Astrocyte (in vitro differentiated cells and primary cell): ENCODE measurements around the gene TM9SF4. TPM values are rescaled to one million over a fixed set of nuclear protein-coding genes. Genes with fewer than 3 reads are reported as not detected.

Source experiments
- DNase-seq: peaks from one replicate; pipeline ENCODE4 v3.0.0-alpha.2; 2010; ENCODE audit warnings: low read depth
- FAIRE-seq: peaks from 2 replicates; lab custom pipeline; 2011; peaks lifted over from hg19 to GRCh38; lab: Jason Lieb, UNC
- H2AFZ ChIP-seq: 2 replicates; pipeline ENCODE4 v1.6.0; 2012; ENCODE audit warnings: low read depth, low read length, inconsistent platforms
- H3K27ac ChIP-seq: 2 replicates; pipeline ENCODE4 v1.5.1; 2011; ENCODE audit warnings: low read depth, low read length, inconsistent platforms
- H3K27me3 ChIP-seq: 2 replicates; pipeline ENCODE4 v1.6.0; 2011; ENCODE audit warnings: low read length, inconsistent platforms; ENCODE audit not compliant: insufficient read depth
- H3K36me3 ChIP-seq: 2 replicates; pipeline ENCODE4 v1.5.1; 2011; ENCODE audit warnings: low read length, inconsistent platforms; ENCODE audit not compliant: insufficient read depth
- H3K4me1 ChIP-seq: 2 replicates; pipeline ENCODE4 v1.5.1; 2011; ENCODE audit warnings: low read length, inconsistent platforms; ENCODE audit not compliant: insufficient read depth
- H3K4me2 ChIP-seq: 2 replicates; pipeline ENCODE4 v1.6.0; 2012; ENCODE audit warnings: low read length, inconsistent platforms
- H3K4me3 ChIP-seq: 2 replicates; pipeline ENCODE4 v1.5.1; 2011; ENCODE audit warnings: low read depth, mild to moderate bottlenecking, low read length, inconsistent platforms; ENCODE audit not compliant: insufficient read depth
- H3K79me2 ChIP-seq: 2 replicates; pipeline ENCODE4 v1.6.0; 2012; ENCODE audit warnings: mild to moderate bottlenecking, low read length, inconsistent platforms; ENCODE audit not compliant: insufficient read depth
- H3K9ac ChIP-seq: 2 replicates; pipeline ENCODE4 v1.6.0; 2012; ENCODE audit warnings: mild to moderate bottlenecking, low read length, inconsistent platforms
- H3K9me3 ChIP-seq: 2 replicates; pipeline ENCODE4 v1.5.1; 2012; ENCODE audit warnings: low read depth, mild to moderate bottlenecking, low read length, inconsistent platforms; ENCODE audit not compliant: insufficient read depth
- H4K20me1 ChIP-seq: 2 replicates; pipeline ENCODE4 v1.6.0; 2012; ENCODE audit warnings: low read length, inconsistent platforms; ENCODE audit not compliant: insufficient read depth
- H3K27ac Mint-ChIP-seq: one replicate; pipeline ENCODE4 v1.8.0; 2021; ENCODE audit warnings: mild to moderate bottlenecking, mixed read lengths; ENCODE audit not compliant: unreplicated experiment
- H3K27me3 Mint-ChIP-seq: one replicate; pipeline ENCODE4 v1.8.0; 2021; ENCODE audit warnings: low read depth, mixed read lengths; ENCODE audit not compliant: unreplicated experiment
- H3K36me3 Mint-ChIP-seq: one replicate; pipeline ENCODE4 v1.8.0; 2021; ENCODE audit warnings: low read depth, mixed read lengths; ENCODE audit not compliant: unreplicated experiment
- H3K4me1 Mint-ChIP-seq: one replicate; pipeline ENCODE4 v1.8.0; 2021; ENCODE audit warnings: low read depth, mixed read lengths; ENCODE audit not compliant: unreplicated experiment
- H3K4me3 Mint-ChIP-seq: one replicate; pipeline ENCODE4 v1.8.0; 2021; ENCODE audit warnings: mild to moderate bottlenecking, moderate library complexity, mixed read lengths; ENCODE audit not compliant: unreplicated experiment
- H3K9me3 Mint-ChIP-seq: one replicate; pipeline ENCODE4 v1.8.0; 2021; ENCODE audit warnings: mild to moderate bottlenecking, mixed read lengths; ENCODE audit not compliant: unreplicated experiment
- CTCF ChIP-seq: IDR thresholded peaks from 2 replicates; pipeline ENCODE4 v1.5.1; 2011; ENCODE audit warnings: low read depth, mild to moderate bottlenecking, inconsistent platforms, low read length, moderate library complexity; ENCODE audit not compliant: insufficient read depth
- EZH2 ChIP-seq: IDR thresholded peaks from 2 replicates; pipeline ENCODE4 v1.6.1; 2012; ENCODE audit warnings: mild to moderate bottlenecking, low read length, inconsistent platforms; ENCODE audit not compliant: insufficient read depth
- total RNA-seq: library from RNA; stranded (reverse); gene quantifications from 2 replicates; pipeline ENCODE4 v1.2.1, GENCODE V29; 2021

The TM9SF4 gene
- total RNA-seq, 1 donor from 2014 or later: 64.0 TPM

GRCh38 chr20:32087070-32087469 lies 22.4 kb upstream of the TM9SF4 start:
- Histone ChIP-seq H4K20me1 (no peaks in the 10 kb centered on the region), H3K79me2 (no peaks in the 10 kb centered on the region), H2AFZ (no peak overlapping the region), H3K4me2 (no peak overlapping the region), H3K27ac (no peak overlapping the region), H3K4me3 (no peak overlapping the region), H3K36me3 (no peaks in the 10 kb centered on the region), H3K4me1 (no peaks in the 10 kb centered on the region), H3K27me3 (peaks cover 21% of the 10 kb centered on the region), H3K9me3 (peaks cover 3% of the 10 kb centered on the region), H3K9ac (no peak overlapping the region)
- no peaks in the 10 kb centered on the region for H3K36me3 Mint-ChIP-seq
- peaks cover 4% of the 10 kb centered on the region for H3K9me3 Mint-ChIP-seq
- no peak for TF ChIP-seq CTCF
- no peak overlapping the region for H3K27ac Mint-ChIP-seq
- DNase-seq (no peak), FAIRE-seq (no peak)
- no peak overlapping the region for H3K4me3 Mint-ChIP-seq
- H3K27me3 Mint-ChIP-seq: peaks cover 36% of the 10 kb centered on the region
- H3K4me1 Mint-ChIP-seq: peaks cover 1% of the 10 kb centered on the region

GRCh38 chr20:32088759-32089158 lies 20.8 kb upstream of the TM9SF4 start:
- H3K36me3 ChIP-seq: no peaks in the 10 kb centered on the region
- DNase-seq: no peak
- H2AFZ ChIP-seq: no peak overlapping the region
- H3K9me3 ChIP-seq: peaks cover 3% of the 10 kb centered on the region
- no peak overlapping the region for H3K4me3 ChIP-seq
- no peak overlapping the region for H3K27ac Mint-ChIP-seq
- H3K4me1 Mint-ChIP-seq: peaks cover 2% of the 10 kb centered on the region
- no peak overlapping the region for H3K9ac ChIP-seq
- no peak overlapping the region for H3K4me3 Mint-ChIP-seq
- H3K27ac ChIP-seq: no peak overlapping the region
- TF ChIP-seq EZH2 (no peak), CTCF (no peak)
- H3K27me3 ChIP-seq: peaks cover 16% of the 10 kb centered on the region
- H3K27me3 Mint-ChIP-seq: peaks cover 29% of the 10 kb centered on the region
- no peak overlapping the region for H3K4me2 ChIP-seq
- no peaks in the 10 kb centered on the region for H3K9me3 Mint-ChIP-seq
- FAIRE-seq: no peak
- no peaks in the 10 kb centered on the region for H3K4me1 ChIP-seq
- no peaks in the 10 kb centered on the region for H3K79me2 ChIP-seq
- H3K36me3 Mint-ChIP-seq: no peaks in the 10 kb centered on the region
- H4K20me1 ChIP-seq: no peaks in the 10 kb centered on the region

GRCh38 chr20:32089637-32090362 lies 19.7 kb upstream of the TM9SF4 start:
- Histone ChIP-seq H3K4me3 (no peak overlapping the region), H3K36me3 (no peaks in the 10 kb centered on the region), H3K9me3 (peaks cover 3% of the 10 kb centered on the region), H3K79me2 (no peaks in the 10 kb centered on the region), H3K4me2 (no peak overlapping the region), H3K27me3 (peaks cover 19% of the 10 kb centered on the region), H3K9ac (no peak overlapping the region), H3K4me1 (no peaks in the 10 kb centered on the region), H4K20me1 (no peaks in the 10 kb centered on the region), H3K27ac (no peak overlapping the region), H2AFZ (no peak overlapping the region)
- H3K36me3 Mint-ChIP-seq: no peaks in the 10 kb centered on the region
- H3K9me3 Mint-ChIP-seq: no peaks in the 10 kb centered on the region
- no peak for TF ChIP-seq CTCF
- TF ChIP-seq EZH2: no peak
- H3K4me1 Mint-ChIP-seq: peaks cover 2% of the 10 kb centered on the region
- DNase-seq (no peak), FAIRE-seq (no peak)
- H3K27ac Mint-ChIP-seq: no peak overlapping the region
- H3K27me3 Mint-ChIP-seq: peaks cover 28% of the 10 kb centered on the region
- no peak overlapping the region for H3K4me3 Mint-ChIP-seq
